SK-N-SH (cell line): ENCODE results near the gene MPDZ. TPM values are rescaled to one million over a fixed set of nuclear protein-coding genes. Genes with fewer than 3 reads are reported as not detected.
A peak's percentile ranks its signal among the peaks of the same experiment; 100 is the strongest.

Source experiments
- CTCF ChIA-PET: fragments of 300-600, 350-600 bp; formaldehyde crosslinking; extraction: SDS; loops from one replicate; lab custom pipeline; 2021; lab: Yijun Ruan, JAX
- POLR2A ChIA-PET: fragments of 350-600 bp; sonication (Branson Sonifier 250); formaldehyde crosslinking; extraction: SDS; loops from one replicate; lab custom pipeline; 2020; ENCODE audit warnings: antibody characterized with exemption, inconsistent platforms; lab: Yijun Ruan, JAX
- DNase-seq: peaks from one replicate; pipeline ENCODE4 v3.0.0; 2012
- H2AFZ ChIP-seq: fragments of 200-600 bp; sonication (generic); 2 replicates; pipeline ENCODE4 v1.8.1; 2016; ENCODE audit warnings: antibody characterized with exemption, mild to moderate bottlenecking, low read depth
- H3F3A ChIP-seq: fragments of 200-600 bp; sonication (generic); replicated peaks from 2 replicates; pipeline ENCODE3; 2016; ENCODE audit warnings: antibody characterized with exemption, mild to moderate bottlenecking; ENCODE audit not compliant: insufficient read depth
- H3K27ac ChIP-seq, 2 experiments: fragments of 200-500 bp in 1 of 2; fragments of 200-600 bp in 1 of 2; sonication (Bioruptor generic) in 1 of 2; sonication (generic), shearing (Covaris generic) in 1 of 2; 2 replicates each; pipeline versions ENCODE4 v1.5.1 to v1.6.1; 2014 to 2016; ENCODE audit warnings: low read depth in 2 of 2, inconsistent platforms in 1 of 2, low read length in 1 of 2, mild to moderate bottlenecking in 1 of 2, mixed read lengths in 1 of 2
- H3K27me3 ChIP-seq: fragments of 200-600 bp; sonication (generic), shearing (Covaris generic); 2 replicates; pipeline ENCODE4 v1.6.1; 2016; ENCODE audit warnings: mixed run types; ENCODE audit not compliant: insufficient read depth
- H3K36me3 ChIP-seq, 2 experiments: fragments of 200-500 bp in 1 of 2; fragments of 200-600 bp in 1 of 2; sonication (Bioruptor generic) in 1 of 2; sonication (generic) in 1 of 2; replicated peaks in 1 of 2; 2 replicates each; pipeline versions ENCODE3 to v1.5.1; 2014 to 2016; ENCODE audit warnings: low read length in 1 of 2, mild to moderate bottlenecking in 1 of 2; ENCODE audit not compliant: insufficient read depth in 2 of 2, control insufficient read depth in 1 of 2
- H3K4me1 ChIP-seq, 2 experiments: fragments of 200-500 bp in 1 of 2; fragments of 200-600 bp in 1 of 2; sonication (Bioruptor generic) in 1 of 2; sonication (generic), shearing (Covaris generic) in 1 of 2; 2 replicates each; pipeline versions ENCODE4 v1.5.1 to v1.6.1; 2014 to 2016; ENCODE audit warnings: low read depth in 1 of 2, low read length in 1 of 2, mixed run types in 1 of 2; ENCODE audit not compliant: insufficient read depth in 2 of 2, control insufficient read depth in 1 of 2
- H3K4me2 ChIP-seq: fragments of 200-600 bp; sonication (generic), shearing (Covaris generic); 2 replicates; pipeline ENCODE4 v1.6.1; 2017; ENCODE audit warnings: mixed run types
- H3K4me3 ChIP-seq, 2 experiments: fragments of 200-500 bp in 1 of 2; fragments of 200-600 bp in 1 of 2; sonication (Bioruptor generic) in 1 of 2; sonication (generic), shearing (Covaris generic) in 1 of 2; 2 replicates each; pipeline versions ENCODE4 v1.5.1 to v1.8.1; 2014 to 2016; ENCODE audit warnings: low read depth in 2 of 2, inconsistent platforms in 1 of 2, low read length in 1 of 2, mild to moderate bottlenecking in 1 of 2, mixed read lengths in 1 of 2, moderate library complexity in 1 of 2
- H3K79me2 ChIP-seq: fragments of 200-600 bp; sonication (generic); 2 replicates; pipeline ENCODE4 v1.8.1; 2017; ENCODE audit warnings: mild to moderate bottlenecking; ENCODE audit not compliant: insufficient read depth
- H3K9ac ChIP-seq: fragments of 200-600 bp; sonication (generic); 2 replicates; pipeline ENCODE4 v1.6.1; 2017; ENCODE audit warnings: mixed run types
- H3K9me2 ChIP-seq: fragments of 200-600 bp; sonication (generic); 2 replicates; pipeline ENCODE4 v1.6.1; 2017; ENCODE audit warnings: mixed run types
- H3K9me3 ChIP-seq: fragments of 200-600 bp; sonication (generic); 2 replicates; pipeline ENCODE4 v1.6.1; 2017; ENCODE audit warnings: mixed run types, mild to moderate bottlenecking, moderate library complexity
- H4K20me1 ChIP-seq: fragments of 200-600 bp; sonication (generic); 2 replicates; pipeline ENCODE4 v1.6.1; 2017; ENCODE audit warnings: mild to moderate bottlenecking, mixed run types; ENCODE audit not compliant: insufficient read depth
- CHD2 ChIP-seq: fragments of 150-350 bp; IDR thresholded peaks from 2 replicates; pipeline ENCODE4 v1.6.1; 2018; ENCODE audit warnings: low read length; ENCODE audit not compliant: partially characterized antibody
- ELF1 ChIP-seq: IDR thresholded peaks from 2 replicates; pipeline ENCODE4 v1.4.0; 2012
- EZH2phosphoT487 ChIP-seq: fragments of 200-600 bp; sonication (generic); IDR thresholded peaks from 2 replicates; pipeline ENCODE4 v1.6.1; 2017; ENCODE audit warnings: low read depth, mixed run types, mild to moderate bottlenecking, antibody characterized with exemption, moderate library complexity, borderline replicate concordance
- FOSL2 ChIP-seq: IDR thresholded peaks from 2 replicates; pipeline ENCODE4 v1.4.0; 2012; ENCODE audit warnings: low read depth, mild to moderate bottlenecking, moderate library complexity, borderline replicate concordance
- FOXM1 ChIP-seq: IDR thresholded peaks from 2 replicates; pipeline ENCODE4 v1.4.0; 2012; ENCODE audit warnings: low read depth, mild to moderate bottlenecking
- GABPA ChIP-seq: IDR thresholded peaks from 2 replicates; pipeline ENCODE4 v1.4.0; 2012; ENCODE audit warnings: low read depth, mild to moderate bottlenecking
- GATA2 ChIP-seq: sonication (generic); formaldehyde crosslinking; IDR thresholded peaks from 2 replicates; pipeline ENCODE4 v1.5.0; 2020; ENCODE audit warnings: mild to moderate bottlenecking, missing genetic modification reagents
- MEF2A ChIP-seq: IDR thresholded peaks from 2 replicates; pipeline ENCODE4 v1.4.0; 2012; ENCODE audit warnings: low read depth, borderline replicate concordance
- MXI1 ChIP-seq: IDR thresholded peaks from 2 replicates; pipeline ENCODE4 v1.6.1; 2012; ENCODE audit warnings: mild to moderate bottlenecking, low read depth, low read length, improper control_type of control experiment
- NRF1 ChIP-seq: IDR thresholded peaks from 2 replicates; pipeline ENCODE4 v1.6.1; 2012; ENCODE audit warnings: low read depth, mild to moderate bottlenecking, low read length
- POLR2AphosphoS5 ChIP-seq: IDR thresholded peaks from 2 replicates; pipeline ENCODE4 v1.6.1; 2012; ENCODE audit warnings: low read depth, low read length
- RCOR1 ChIP-seq: fragments of 150-350 bp; IDR thresholded peaks from 2 replicates; pipeline ENCODE4 v1.6.1; 2017; ENCODE audit warnings: antibody characterized with exemption, low read length
- RFX5 ChIP-seq: IDR thresholded peaks from 2 replicates; pipeline ENCODE4 v1.6.1; 2012; ENCODE audit warnings: mild to moderate bottlenecking, improper control_type of control experiment, low read length
- RXRA ChIP-seq: IDR thresholded peaks from 2 replicates; pipeline ENCODE4 v1.4.0; 2012; ENCODE audit warnings: low read depth, mild to moderate bottlenecking, borderline replicate concordance
- SIN3A ChIP-seq: IDR thresholded peaks from 2 replicates; pipeline ENCODE4 v1.6.1; 2012; ENCODE audit warnings: low read depth, mild to moderate bottlenecking, low read length, moderate library complexity, borderline replicate concordance
- SMC3 ChIP-seq: IDR thresholded peaks from 2 replicates; pipeline ENCODE4 v1.6.1; 2012; ENCODE audit warnings: low read depth, low read length, improper control_type of control experiment
- WGBS: methylation state at CpG from one replicate; pipeline ENCODE4 v1.1.6; 2017; ENCODE audit warnings: low lambda C conversion rate; 5-methylcytosine and 5-hydroxymethylcytosine counted together
- polyA plus RNA-seq, 3 experiments: library from polyadenylated mRNA; depleted of rRNA; stranded (reverse); fragments of >200 nt; gene quantifications; 2 replicates each; pipeline ENCODE4 v1.2.3, GENCODE V29; 2012
- TF ChIP-seq, protein P1 (sequence below): IDR thresholded peaks from 2 replicates; pipeline ENCODE4 v1.4.0; 2012; ENCODE audit warnings: low read depth, borderline replicate concordance
- TF ChIP-seq, protein P2 (sequence below): IDR thresholded peaks from 2 replicates; pipeline ENCODE4 v1.4.0; 2012; ENCODE audit warnings: low read depth
- TF ChIP-seq, protein P3 (sequence below): fragments of 150-350 bp; IDR thresholded peaks from 2 replicates; pipeline ENCODE4 v1.6.1; 2016; ENCODE audit warnings: mild to moderate bottlenecking, low read depth, low read length

MPDZ gene
- polyA plus RNA-seq, 1 of the 3 experiments (the other 2 are of a cell fraction): 20.5 TPM

DNA sequence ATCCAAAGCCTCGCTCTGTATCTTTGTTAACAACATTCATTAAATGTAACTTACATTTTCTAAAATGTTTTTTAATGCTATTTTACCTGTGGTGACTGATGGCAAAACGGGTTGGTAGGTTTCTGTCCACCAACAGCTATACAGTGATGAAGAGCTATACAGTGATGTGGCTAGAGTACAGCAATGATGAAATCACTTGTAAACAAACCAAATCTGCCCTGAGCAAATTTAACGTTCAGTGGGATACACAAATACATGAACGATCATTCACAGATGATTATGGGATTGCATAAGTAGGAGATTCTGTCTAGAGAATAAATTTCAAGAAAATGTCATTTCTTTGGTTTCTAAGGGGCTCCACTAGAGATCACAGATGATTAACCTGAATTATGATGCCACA, 132.7 kb downstream of the MPDZ start (continued):
- TF ChIP-seq, protein P1, sequence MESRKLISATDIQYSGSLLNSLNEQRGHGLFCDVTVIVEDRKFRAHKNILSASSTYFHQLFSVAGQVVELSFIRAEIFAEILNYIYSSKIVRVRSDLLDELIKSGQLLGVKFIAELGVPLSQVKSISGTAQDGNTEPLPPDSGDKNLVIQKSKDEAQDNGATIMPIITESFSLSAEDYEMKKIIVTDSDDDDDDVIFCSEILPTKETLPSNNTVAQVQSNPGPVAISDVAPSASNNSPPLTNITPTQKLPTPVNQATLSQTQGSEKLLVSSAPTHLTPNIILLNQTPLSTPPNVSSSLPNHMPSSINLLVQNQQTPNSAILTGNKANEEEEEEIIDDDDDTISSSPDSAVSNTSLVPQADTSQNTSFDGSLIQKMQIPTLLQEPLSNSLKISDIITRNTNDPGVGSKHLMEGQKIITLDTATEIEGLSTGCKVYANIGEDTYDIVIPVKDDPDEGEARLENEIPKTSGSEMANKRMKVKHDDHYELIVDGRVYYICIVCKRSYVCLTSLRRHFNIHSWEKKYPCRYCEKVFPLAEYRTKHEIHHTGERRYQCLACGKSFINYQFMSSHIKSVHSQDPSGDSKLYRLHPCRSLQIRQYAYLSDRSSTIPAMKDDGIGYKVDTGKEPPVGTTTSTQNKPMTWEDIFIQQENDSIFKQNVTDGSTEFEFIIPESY: no peak
- TF ChIP-seq, protein P2, sequence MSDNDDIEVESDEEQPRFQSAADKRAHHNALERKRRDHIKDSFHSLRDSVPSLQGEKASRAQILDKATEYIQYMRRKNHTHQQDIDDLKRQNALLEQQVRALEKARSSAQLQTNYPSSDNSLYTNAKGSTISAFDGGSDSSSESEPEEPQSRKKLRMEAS: no peak
- TF ChIP-seq RFX5 (no peak), FOSL2 (no peak), GABPA (no peak)

DNA sequence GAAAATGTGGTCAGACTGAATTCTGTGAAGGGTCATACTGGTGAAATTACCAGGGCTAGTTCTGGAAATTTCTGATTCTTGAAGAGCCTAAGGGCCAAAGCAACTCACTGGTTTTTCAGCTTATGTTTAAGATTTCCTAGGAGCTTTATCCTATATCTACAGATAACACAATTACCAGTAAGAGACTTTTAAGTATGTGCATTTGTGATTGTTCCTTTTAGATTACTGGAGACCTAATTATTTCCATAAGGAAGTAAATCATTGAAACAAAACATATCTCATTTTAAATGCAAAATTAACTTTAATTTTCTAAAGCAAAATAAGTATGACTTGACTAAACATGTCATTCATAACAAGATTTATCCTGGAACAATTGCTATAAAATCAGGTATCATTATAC, 134.2 kb downstream of the MPDZ start:
- CTCF ChIA-PET: no interaction called here
- H3K4me1 ChIP-seq: peaks cover 14 to 15% of the 10 kb centered on the region in 2 experiments; a peak in 3 of 4 replicates

DNA sequence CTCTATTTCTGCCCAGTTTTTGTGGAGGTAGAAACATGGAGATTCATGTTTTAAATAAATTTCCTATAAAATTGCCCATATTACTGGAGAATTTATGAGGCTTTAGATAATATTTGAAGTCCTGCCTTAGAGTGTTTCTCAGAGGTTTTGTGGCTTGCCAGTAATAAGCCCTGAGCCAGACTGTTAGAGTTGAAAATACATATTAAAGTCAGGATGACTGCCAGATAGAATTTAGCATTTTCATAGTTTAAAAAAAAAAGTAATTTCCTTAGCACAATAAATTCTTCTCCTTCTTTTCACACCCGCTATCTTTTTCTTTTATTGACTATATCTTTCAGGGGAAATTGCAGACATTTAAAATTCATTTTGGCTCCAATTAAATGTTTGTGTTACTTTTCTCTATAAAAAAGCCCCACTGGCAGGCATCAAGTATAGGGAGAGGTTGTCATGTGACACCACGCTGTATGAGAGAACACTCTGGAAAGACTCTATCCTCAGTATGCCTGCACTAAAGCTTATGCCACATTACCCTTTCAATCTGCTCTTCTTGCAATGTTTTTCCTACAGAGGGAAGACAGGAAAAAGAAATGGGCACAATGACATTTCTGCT, 135.2 kb downstream of the MPDZ start:
- H3K27ac ChIP-seq: no peak overlapping the region; a peak in 1 of 4 replicates
- H3K4me3 ChIP-seq: no peak overlapping the region
- peaks cover 15 to 16% of the 10 kb centered on the region in 2 experiments; a peak in 3 of 4 replicates for H3K4me1 ChIP-seq
- POLR2A ChIA-PET: no interaction called here
- TF ChIP-seq MXI1: no peak
- TF ChIP-seq POLR2AphosphoS5: no peak
- TF ChIP-seq, protein P3, sequence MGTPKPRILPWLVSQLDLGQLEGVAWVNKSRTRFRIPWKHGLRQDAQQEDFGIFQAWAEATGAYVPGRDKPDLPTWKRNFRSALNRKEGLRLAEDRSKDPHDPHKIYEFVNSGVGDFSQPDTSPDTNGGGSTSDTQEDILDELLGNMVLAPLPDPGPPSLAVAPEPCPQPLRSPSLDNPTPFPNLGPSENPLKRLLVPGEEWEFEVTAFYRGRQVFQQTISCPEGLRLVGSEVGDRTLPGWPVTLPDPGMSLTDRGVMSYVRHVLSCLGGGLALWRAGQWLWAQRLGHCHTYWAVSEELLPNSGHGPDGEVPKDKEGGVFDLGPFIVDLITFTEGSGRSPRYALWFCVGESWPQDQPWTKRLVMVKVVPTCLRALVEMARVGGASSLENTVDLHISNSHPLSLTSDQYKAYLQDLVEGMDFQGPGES: no peak
- TF ChIP-seq RCOR1: no peak
- TF ChIP-seq EZH2phosphoT487: no peak
- TF ChIP-seq SMC3: no peak
- no peak for TF ChIP-seq ELF1
- no peak for TF ChIP-seq MEF2A
- no peak for TF ChIP-seq CHD2
- no peak for TF ChIP-seq SIN3A
- TF ChIP-seq NRF1: no peak
- TF ChIP-seq RXRA: no peak
- TF ChIP-seq, all 33 proteins: peak for 0
- H3K9ac ChIP-seq: no peak overlapping the region
- CTCF ChIA-PET: no interaction called here
- 96% methylated on average over 2 of the region's 2 CpGs for WGBS
- H3K27me3 ChIP-seq: no peaks in the 10 kb centered on the region
- H3K79me2 ChIP-seq: no peaks in the 10 kb centered on the region
- H3K9me2 ChIP-seq: no peaks in the 10 kb centered on the region
- H3K4me2 ChIP-seq: no peak overlapping the region
- H3K9me3 ChIP-seq: no peaks in the 10 kb centered on the region
- H3F3A ChIP-seq: peaks cover 10% of the 10 kb centered on the region
- no peak for DNase-seq
- no peak overlapping the region for H2AFZ ChIP-seq
- peaks cover 15 to 38% of the 10 kb centered on the region in 2 experiments for H3K36me3 ChIP-seq
- H4K20me1 ChIP-seq: no peaks in the 10 kb centered on the region

More for the DNA sequence above, 134.2 kb downstream of the MPDZ start:
- Histone ChIP-seq H3K9ac (no peak overlapping the region), H4K20me1 (no peaks in the 10 kb centered on the region), H3K9me3 (no peaks in the 10 kb centered on the region), H3K27me3 (no peaks in the 10 kb centered on the region), H3K4me3 (no peak overlapping the region), H3K27ac (no peak overlapping the region; a peak in 1 of 4 replicates), H3K36me3 (peaks cover 23 to 47% of the 10 kb centered on the region in 2 experiments), H3K79me2 (no peaks in the 10 kb centered on the region), H3F3A (peaks cover 2% of the 10 kb centered on the region), H3K4me2 (no peak overlapping the region), H3K9me2 (no peaks in the 10 kb centered on the region), H2AFZ (no peak overlapping the region)
- TF ChIP-seq RCOR1 (peak; percentile 32; the same call in 1 of the 2 replicates), GATA2 (peak; percentile 35; the same call in 1 of the 2 replicates), FOXM1 (no peak)
- POLR2A ChIA-PET: no interaction called here
- DNase-seq: peak; percentile 9
